HG03097 (cell line): ENCODE results near the gene FKRP.

Experiments
- ATAC-seq: cut with Tn5 transposase; IDR thresholded peaks from one replicate; pipeline ENCODE4 v1.9.1; 2021; ENCODE audit not compliant: unreplicated experiment, low FRiP score

The FKRP gene

DNA sequence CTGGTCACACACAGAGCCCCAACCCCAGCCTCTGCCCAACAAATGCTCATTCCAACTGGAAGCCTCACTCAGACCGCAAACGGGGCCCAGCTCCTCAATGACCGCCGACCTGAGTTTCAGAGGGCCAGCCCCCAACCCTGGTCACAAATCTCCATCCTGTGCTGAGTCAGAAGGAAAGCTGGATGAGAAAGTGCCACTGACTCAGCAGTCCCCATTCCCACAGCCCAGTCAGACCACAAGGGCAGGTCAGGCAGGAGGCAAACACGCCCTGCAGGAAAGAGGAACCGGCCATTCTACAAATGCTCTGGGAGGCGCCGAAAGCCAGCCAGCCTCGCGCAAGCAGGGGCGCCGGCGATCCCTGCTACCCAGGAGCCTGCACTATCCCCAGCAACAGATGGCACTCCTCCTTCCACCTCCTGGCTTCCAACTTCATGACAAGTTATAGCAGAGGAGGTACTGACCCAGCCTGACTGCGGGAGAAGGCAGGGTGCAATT is 14.8 kb upstream of the FKRP start:
- ATAC-seq = no peak

DNA sequence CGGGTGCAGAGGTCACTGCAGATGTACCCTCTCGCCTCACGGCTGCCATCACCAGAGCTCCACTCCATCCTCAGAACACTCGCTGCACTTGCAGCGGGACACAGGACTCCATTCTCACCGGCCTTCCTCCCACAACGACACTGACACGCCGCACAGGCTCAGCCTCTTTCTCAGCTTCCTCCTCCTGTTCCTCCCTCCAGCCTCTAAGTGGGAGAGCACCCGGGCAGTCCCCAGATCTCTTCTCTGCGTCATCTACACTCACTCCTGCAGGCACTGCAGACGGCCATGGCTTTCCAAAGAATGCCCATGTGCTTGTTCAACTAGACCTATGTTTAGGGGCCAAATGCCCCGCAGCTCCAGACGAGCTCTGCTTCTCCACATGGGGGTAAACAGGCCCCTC is 14.3 kb upstream of the FKRP start:
- no peak for ATAC-seq

DNA sequence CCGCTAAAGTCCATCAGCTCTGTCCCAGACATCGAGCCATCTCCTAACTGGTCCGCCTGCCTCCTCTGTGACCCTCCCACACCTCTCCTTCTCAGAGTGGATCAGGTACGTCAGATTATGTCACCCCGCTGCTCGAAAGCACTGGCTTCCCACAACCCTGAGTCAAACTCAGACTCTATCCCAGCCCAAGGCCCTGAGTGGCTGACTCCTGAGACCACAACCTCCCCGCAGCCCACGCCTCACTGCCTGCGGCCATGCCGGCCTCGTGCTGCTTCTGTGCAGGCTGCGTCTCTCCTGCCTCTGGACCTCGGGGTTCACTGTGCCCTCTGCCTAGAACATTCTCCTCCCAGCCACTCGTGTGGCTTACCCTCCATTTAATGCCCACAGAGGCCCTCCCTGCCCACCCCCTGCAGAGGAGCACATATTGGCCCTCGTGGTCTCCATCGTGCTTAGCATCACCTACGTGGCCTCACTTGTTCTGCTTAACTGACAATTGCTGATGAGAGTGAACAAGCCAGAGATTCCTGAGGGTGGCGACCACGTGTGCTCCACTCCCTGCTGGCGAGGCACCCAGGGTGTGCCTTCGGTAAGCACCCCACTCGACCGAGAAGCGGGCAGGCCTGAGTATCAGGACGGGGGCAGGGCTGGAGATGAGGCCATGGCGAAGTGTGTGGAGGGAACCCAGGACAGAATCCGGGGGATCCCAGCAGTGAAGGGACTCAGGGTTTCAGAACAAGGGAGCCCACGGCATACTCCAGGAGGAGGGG is 13.5 kb upstream of the FKRP start:
- no peak for ATAC-seq

DNA sequence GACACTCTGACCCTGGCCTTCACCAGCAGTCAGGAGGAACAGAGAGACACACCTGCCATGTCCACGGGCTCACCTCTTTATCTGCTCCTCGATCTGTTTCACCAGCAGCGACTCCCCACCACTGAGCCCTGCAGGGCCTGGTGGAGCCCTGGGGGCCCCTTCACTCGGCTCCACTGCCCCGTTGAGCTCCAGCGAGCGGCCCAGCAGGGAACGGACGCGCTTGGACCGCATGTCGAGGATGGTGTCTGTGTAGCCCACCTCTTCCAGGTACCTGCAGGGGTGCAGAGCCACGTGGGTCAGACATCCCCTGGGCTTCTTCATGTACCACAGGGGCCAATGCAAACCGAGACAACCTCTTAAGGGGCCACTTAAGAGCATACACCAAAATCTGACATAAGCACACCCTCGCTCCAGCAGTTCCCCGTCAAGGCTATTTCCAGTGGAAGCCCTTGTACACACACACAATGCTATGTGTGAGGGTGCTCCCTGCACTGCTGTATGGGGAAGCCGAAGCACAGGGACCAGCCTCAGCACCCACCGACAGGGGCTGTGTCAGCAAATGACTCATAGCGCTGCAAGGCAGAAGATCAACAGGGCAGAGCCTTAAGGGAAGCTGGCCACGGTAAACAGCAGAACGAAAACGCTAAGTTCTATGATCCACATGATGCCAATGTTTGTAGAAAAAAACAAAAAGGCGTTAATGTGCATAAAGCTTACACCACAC is 12.7 kb upstream of the FKRP start:
- ATAC-seq = no peak

DNA sequence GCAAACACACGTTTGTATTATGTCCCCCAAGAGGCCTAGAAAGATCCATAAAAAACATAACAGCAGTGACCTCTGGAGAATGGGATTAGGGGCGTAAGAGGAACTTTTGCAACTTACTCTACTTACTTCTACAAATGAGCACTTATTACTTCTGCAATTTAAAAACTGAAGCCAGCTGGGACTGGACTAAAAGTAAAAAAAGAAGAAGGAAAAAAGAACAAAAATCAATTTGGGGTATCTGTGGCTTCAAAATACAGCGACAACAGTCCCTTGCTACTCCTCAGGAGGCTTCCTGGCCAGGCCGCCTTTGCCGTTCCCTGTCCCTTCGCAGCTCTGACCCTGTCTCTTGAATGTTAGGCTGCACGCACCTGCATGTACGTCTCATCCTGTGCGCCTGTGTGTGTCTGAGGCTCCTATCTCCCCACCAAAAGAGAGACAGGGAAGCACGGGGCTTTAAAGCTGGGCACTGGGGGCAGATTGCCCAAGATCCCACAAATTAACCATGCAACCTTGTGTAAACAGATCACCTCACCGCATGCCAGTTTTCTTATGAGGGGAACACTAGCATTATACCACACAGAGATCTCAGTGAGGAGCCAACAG is 12.1 kb upstream of the FKRP start:
- ATAC-seq = no peak

GRCh38 chr19:46736531-46737297 is 9.1 kb upstream of the FKRP start:
- ATAC-seq = no peak

DNA sequence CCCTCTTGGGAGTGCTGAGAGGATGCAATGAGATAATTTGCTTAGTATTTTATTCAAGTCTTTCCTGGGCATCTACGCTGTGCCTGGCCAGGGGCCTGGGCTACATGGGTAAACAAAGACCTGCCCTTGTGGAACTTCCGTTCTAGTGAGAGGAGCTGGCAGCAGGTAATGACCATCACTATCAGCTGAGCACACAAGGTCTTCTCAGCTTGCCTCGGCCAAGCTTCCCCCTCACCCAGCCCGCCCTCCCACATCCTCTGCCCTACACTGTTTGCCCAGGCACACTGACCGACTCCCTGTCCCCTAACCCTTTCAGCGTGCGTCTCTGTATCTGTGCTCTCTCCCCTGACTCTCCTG is 8.6 kb upstream of the FKRP start:
- ATAC-seq = no peak

- ATAC-seq = no peak
Observed at GRCh38 chr19:46737761-46738171, 8.1 kb upstream of the FKRP start.

DNA sequence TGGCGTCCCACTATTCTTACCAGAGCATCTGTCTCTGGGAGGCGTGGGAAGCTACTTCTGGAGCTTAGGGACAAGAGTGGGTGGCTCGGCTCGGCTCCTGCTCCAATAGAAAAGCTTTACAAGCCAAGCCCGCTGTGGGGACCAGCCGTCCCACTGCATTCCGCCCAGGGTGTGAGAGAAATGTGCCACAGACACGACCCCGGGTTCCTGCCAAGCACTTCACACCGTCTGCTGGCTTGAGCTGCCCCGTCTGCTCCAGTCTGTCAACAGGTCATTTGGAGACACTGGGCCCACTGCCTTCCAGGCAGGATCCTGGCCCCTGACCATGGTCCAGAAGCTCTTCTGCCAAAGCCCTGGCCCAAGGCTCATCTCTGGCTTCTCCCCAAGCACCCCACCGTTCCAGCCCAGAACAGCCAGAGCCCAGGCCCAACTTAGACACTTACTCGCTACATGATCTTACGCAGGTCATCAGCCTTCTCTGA is 6.5 kb upstream of the FKRP start:
- no peak for ATAC-seq

GRCh38 chr19:46741447-46741846 is 4.4 kb upstream of the FKRP start:
- ATAC-seq = no peak

- no peak for ATAC-seq
Observed at GRCh38 chr19:46742926-46743480, 2.9 kb upstream of the FKRP start.

DNA sequence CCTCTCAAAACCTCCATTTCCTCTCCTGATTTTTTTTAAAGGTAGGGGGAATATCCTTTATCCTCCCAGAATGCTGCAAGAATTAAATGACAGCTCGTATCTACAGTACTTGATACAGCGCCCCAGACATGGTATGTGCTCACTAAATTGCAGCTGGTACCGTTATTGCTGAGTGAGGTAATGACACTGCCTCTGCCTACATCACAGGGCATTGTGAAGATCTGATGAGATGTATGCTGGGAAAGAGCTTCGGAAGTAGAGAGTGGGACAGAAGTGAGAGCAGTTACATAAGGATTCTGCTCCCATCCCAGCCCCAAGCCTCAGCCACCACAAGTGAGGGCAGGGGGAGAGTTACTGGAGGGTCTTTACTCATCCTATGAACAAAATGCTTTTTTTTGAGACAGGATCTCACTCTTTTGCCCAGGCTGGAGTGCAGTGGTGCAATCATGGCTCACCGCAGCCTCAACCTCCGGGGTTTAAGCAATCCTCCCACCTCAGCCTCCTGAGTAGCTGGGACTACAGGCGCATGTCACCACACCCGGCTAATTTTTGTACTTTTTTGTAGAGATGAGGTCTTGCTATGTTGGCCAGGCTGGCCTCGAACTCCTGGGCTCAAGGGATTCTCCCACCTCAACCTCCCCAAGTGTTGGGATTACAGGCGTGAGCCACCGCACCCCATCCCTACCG is 1.7 kb upstream of the FKRP start:
- no peak for ATAC-seq

DNA sequence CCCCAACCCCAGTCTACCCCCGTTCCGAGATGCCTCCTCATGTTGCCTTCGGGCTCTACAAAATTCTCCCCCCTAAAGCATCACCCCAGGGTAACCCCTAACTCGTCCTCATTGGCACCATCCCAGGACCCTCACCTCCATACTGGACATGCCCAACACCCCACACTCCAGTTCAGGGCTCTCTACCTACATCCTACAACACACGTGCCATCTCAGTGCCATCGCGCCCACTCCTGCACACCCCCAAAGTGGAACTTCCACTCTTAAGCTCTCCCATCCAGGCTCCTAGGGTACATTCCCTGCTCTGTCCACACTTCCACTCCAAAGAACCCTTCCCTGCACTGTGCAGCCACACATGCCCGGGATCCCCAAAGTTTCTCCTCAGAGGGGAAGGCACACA is 827 bp upstream of the FKRP start:
- ATAC-seq = no peak

DNA sequence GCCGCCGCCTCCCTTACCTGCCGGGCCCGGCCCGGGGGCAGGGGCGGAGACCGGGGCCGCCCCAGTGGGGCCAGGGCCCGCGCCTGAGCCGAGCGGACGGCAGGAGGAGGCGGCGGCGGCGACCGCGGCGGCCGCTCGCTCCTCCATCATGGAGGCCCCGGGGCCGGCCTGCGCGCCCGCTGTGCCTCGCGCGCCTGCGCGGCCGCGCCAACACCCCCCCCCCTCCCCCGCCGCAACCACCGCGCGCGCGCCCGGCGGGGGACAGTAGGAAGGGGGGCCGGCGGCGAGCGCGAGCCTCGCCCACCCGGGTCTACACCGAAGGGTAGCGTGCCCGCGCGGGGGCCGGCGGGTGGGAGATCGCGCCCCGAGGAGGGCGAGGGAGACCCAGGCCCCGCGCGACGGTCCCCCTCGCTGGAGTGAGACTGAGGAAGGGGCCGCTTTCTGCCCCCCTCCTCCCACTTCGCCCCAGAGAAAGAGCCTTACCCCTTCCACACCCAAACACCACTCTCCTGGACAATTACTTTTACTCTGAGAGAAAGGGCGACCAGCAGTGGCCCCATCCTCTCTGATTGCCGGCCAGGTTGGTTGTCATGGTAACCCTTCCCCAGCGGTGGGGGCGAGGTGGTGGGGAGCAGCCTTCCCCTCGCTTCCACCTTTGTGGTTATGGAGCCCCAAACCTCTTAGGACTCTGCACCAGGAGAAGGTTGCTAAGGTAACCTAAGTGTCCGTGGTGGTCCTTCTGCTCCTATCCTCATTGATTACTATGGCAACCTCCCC is 612 bp downstream of the FKRP start, which contains the start of gene STRN4:
Gene STRN4 (minus strand): TSS at position 170 of the 777 bp plus-strand sequence. CDS start 20 bp downstream, at position 150.
- ATAC-seq = peak; percentile 43

GRCh38 chr19:46748325-46749109 is 2.7 kb downstream of the FKRP start:
- no peak for ATAC-seq

DNA sequence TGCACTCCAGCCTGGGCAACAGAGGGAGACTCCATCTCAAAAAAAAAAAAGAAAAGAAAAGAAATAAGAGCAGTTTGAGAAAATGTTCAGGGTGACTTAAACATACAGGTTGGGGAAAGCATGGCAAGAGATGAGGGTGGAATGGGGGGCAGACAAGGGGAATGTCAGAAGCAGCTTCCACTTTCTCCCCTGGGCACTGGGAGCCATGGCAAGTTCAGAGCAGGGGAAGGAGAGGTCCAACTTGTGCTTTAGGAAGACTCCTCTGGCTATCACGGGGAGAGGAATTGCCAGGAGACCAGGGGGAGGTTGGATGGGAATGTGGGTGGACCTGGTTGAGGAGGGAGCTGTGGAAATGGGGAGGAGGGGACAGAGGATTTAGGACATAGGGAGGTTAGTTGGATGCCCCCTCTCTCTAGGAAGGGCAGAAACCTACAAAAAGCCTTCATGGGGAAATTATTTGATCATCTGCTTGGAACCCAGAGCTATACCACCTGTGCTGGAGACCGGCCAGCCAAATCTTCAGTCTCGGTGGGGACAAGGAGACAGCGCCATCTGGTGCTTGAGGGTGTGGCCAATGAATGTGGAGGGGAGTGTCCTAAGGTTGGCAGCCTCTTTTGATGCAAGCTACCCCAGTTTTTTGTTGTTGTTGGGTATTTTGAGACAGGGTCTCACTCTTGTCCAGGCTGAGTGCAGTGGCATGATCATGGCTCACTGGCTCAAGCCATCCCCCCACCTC is 7.7 kb downstream of the FKRP start:
- ATAC-seq = no peak

DNA sequence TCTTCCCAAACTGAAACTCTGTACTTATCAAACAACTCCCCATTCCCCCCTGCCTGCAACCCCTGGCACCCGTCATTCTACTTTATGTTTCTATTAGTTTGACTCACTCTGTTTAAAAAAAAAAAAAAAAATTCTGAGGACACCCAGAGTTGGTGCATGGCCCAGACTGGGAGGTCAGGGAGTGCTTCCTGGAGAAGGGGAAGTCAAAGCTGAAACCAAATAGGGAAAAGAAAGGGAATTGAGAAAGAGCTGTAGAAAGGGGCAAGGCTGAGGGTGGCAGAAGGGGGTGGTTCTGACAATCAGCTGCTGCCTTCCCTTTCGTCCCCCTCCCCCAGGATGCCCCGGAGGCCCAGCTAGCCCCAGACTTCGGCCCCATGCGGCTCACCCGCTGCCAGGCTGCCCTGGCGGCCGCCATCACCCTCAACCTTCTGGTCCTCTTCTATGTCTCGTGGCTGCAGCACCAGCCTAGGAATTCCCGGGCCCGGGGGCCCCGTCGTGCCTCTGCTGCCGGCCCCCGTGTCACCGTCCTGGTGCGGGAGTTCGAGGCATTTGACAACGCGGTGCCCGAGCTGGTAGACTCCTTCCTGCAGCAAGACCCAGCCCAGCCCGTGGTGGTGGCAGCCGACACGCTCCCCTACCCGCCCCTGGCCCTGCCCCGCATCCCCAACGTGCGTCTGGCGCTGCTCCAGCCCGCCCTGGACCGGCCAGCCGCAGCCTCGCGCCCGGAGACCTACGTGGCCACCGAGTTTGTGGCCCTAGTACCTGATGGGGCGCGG is 9.4 kb downstream of the FKRP start:
- no peak for ATAC-seq
